Measurements from ENCODE around the gene IFNG.

Gene IFNG

DNA sequence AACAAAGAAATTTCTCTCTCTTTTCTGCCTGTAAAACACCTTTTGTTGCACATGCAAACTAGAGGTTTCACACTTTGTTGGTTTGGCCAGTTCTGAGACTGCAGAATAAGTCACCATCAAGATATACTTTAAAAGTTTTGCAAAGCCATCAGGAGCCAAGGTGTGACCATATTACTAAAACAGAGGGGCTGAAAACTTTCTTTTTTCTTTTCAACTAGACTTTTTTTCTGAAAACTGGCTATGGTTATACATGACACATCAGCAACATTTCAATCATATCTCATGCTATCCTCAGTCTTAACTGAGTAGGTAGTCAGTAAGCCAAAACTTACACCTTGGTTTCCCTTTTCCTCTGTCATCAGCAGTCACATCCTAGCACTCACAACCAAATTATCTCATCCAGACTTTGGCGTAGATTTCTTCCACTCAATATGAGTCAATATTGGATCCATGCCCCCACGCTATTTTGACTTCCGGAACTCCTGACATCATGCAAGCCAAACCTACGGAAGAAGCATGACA is 4.1 kb upstream of the IFNG start:
- no peaks in the 10 kb centered on the region for H3K4me1 ChIP-seq (ENCODE audit: control insufficient read depth in 1 of 2, insufficient read depth in 2 of 2, low read length in 2 of 2)
- no peaks in the 10 kb centered on the region for H3K9me3 ChIP-seq (ENCODE audit: control insufficient read depth in 1 of 2, low read length in 2 of 2)
- no peak overlapping the region for H3K27ac ChIP-seq (ENCODE audit: low read length)

GRCh38 chr12:68162374-68162773 is 2.8 kb upstream of the IFNG start:
- Histone ChIP-seq H3K27ac (ENCODE audit: low read length) (no peak overlapping the region), H3K4me1 (ENCODE audit: control insufficient read depth in 1 of 2, insufficient read depth in 2 of 2, low read length in 2 of 2) (no peaks in the 10 kb centered on the region), H3K4me3 (ENCODE audit: low read depth in 1 of 2, low read length in 2 of 2) (no peak overlapping the region), H3K36me3 (ENCODE audit: control insufficient read depth in 1 of 2, insufficient read depth in 2 of 2, low read length in 2 of 2) (no peaks in the 10 kb centered on the region), H3K9me3 (ENCODE audit: control insufficient read depth in 1 of 2, low read length in 2 of 2) (no peaks in the 10 kb centered on the region), H3K27me3 (ENCODE audit: low read depth, low read length) (no peaks in the 10 kb centered on the region)

More for the DNA sequence above, 4.1 kb upstream of the IFNG start:
- Histone ChIP-seq H3K36me3 (ENCODE audit: control insufficient read depth in 1 of 2, insufficient read depth in 2 of 2, low read length in 2 of 2) (no peaks in the 10 kb centered on the region), H3K27me3 (ENCODE audit: low read depth, low read length) (no peaks in the 10 kb centered on the region), H3K4me3 (ENCODE audit: low read depth in 1 of 2, low read length in 2 of 2) (no peak overlapping the region)

DNA sequence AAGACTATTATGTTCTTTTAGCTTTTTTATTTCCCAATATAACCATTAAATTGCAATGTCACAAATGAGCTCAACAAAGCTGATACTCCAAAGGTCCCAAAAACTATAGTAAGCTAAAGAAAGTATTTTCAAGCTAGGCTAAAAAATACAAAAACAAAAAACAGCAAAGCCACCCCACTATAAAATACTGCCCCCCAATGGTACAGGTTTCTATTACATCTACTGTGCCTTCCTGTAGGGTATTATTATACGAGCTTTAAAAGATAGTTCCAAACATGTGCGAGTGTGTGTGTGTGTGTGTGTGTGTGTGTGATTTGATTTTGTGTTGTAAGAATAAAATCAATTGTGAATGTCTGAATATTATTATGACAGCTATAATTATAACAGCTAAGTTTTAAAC is 1.1 kb downstream of the IFNG start:
- H3K4me1 ChIP-seq (ENCODE audit: control insufficient read depth in 1 of 2, insufficient read depth in 2 of 2, low read length in 2 of 2): no peaks in the 10 kb centered on the region

DNA sequence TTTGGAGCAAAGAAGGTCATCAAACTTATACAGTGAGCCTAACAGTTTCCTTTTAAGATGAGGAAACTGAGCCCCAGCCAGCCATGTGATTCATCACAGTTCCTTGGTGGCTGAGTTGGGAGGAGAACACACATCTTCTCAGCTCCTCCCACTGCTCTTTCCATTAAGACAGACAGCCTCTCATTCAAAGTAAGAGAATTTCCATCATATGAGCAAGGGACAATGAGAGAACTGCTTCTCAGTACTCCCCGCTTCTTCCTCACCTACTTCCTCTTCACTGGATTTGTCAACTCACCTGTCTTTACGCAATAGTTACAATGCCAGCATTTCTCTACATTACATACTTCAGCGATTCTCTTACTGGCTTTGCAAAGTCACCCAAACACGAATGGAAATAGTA is 2.2 kb downstream of the IFNG start:
- Histone ChIP-seq H3K4me1 (ENCODE audit: control insufficient read depth in 1 of 2, insufficient read depth in 2 of 2, low read length in 2 of 2) (no peaks in the 10 kb centered on the region), H3K27me3 (ENCODE audit: low read depth, low read length) (no peaks in the 10 kb centered on the region), H3K4me3 (ENCODE audit: low read depth in 1 of 2, low read length in 2 of 2) (no peak overlapping the region), H3K36me3 (ENCODE audit: control insufficient read depth in 1 of 2, insufficient read depth in 2 of 2, low read length in 2 of 2) (no peaks in the 10 kb centered on the region), H3K9me3 (ENCODE audit: control insufficient read depth in 1 of 2, low read length in 2 of 2) (no peaks in the 10 kb centered on the region), H3K27ac (ENCODE audit: low read length) (no peak overlapping the region)

More for the DNA sequence above, 1.1 kb downstream of the IFNG start:
- H3K36me3 ChIP-seq (ENCODE audit: control insufficient read depth in 1 of 2, insufficient read depth in 2 of 2, low read length in 2 of 2): no peaks in the 10 kb centered on the region
- no peaks in the 10 kb centered on the region for H3K27me3 ChIP-seq (ENCODE audit: low read depth, low read length)
- no peaks in the 10 kb centered on the region for H3K9me3 ChIP-seq (ENCODE audit: control insufficient read depth in 1 of 2, low read length in 2 of 2)
- no peak overlapping the region for H3K4me3 ChIP-seq (ENCODE audit: low read depth in 1 of 2, low read length in 2 of 2)
- no peak overlapping the region for H3K27ac ChIP-seq (ENCODE audit: low read length)

DNA sequence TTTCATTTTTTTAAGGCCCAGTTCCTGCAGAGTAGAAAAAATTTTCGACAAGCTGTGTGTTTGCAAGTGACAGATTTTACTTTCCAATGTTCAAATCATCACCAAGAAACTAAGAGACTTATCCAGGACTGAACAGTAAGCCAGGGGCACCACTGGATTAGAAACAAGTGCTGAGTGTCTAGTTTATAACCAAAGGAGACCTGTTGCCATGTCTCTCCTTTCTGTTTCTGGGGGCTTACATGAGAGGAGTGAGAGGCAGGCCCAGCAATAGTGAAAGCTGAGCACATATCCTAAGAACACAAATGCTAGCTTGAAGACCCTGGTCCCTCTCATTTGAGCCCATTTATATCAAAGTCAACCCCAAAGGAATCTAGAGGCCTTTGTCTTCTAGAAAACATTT is 2.9 kb downstream of the IFNG start:
- Histone ChIP-seq H3K9me3 (ENCODE audit: control insufficient read depth in 1 of 2, low read length in 2 of 2) (no peaks in the 10 kb centered on the region), H3K27me3 (ENCODE audit: low read depth, low read length) (no peaks in the 10 kb centered on the region), H3K4me1 (ENCODE audit: control insufficient read depth in 1 of 2, insufficient read depth in 2 of 2, low read length in 2 of 2) (no peaks in the 10 kb centered on the region), H3K27ac (ENCODE audit: low read length) (no peak overlapping the region), H3K36me3 (ENCODE audit: control insufficient read depth in 1 of 2, insufficient read depth in 2 of 2, low read length in 2 of 2) (no peaks in the 10 kb centered on the region), H3K4me3 (ENCODE audit: low read depth in 1 of 2, low read length in 2 of 2) (no peak overlapping the region)

- Histone ChIP-seq H3K27me3 (ENCODE audit: low read depth, low read length) (no peaks in the 10 kb centered on the region), H3K4me1 (ENCODE audit: control insufficient read depth in 1 of 2, insufficient read depth in 2 of 2, low read length in 2 of 2) (no peaks in the 10 kb centered on the region), H3K9me3 (ENCODE audit: control insufficient read depth in 1 of 2, low read length in 2 of 2) (no peaks in the 10 kb centered on the region), H3K4me3 (ENCODE audit: low read depth in 1 of 2, low read length in 2 of 2) (no peak overlapping the region), H3K27ac (ENCODE audit: low read length) (no peak overlapping the region), H3K36me3 (ENCODE audit: control insufficient read depth in 1 of 2, insufficient read depth in 2 of 2, low read length in 2 of 2) (no peaks in the 10 kb centered on the region)
Measured at GRCh38 chr12:68154779-68155178, 4.8 kb downstream of the IFNG start.

DNA sequence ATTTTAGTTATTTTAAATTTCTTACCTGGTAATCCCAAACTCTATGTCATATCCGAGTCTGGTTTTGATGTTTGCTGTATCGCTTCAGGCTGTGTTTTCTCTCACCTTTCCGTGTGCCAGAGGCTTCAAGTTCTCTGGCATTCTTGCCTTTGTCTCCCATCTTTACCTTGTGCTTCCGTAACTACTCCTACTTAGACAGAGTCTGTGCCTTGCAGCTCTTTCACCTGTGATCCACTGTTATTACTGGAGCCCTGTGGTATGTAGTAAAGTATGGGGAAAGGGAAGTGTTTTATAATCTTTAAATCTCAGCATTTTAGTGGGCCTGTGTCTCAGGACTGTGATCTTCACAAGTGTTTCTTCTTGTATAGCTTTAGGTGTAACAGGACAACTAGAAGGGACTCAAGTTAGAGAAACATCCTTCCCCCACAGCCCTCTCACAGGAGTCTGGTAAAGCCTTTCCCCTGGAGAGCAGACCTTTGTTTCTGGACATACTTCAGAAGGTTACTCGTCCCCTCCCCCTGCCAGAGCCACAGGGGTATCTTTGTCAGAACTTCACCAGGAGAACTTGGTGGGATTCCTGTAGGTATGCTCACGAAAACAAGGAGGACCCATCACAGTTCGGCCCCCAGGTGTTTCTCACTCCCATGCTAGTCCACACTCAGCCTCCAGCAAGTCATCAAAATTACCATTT is 11.1 kb downstream of the IFNG start:
- Histone ChIP-seq H3K27me3 (ENCODE audit: low read depth, low read length) (no peaks in the 10 kb centered on the region), H3K27ac (ENCODE audit: low read length) (no peak overlapping the region), H3K4me1 (ENCODE audit: control insufficient read depth in 1 of 2, insufficient read depth in 2 of 2, low read length in 2 of 2) (no peaks in the 10 kb centered on the region), H3K9me3 (ENCODE audit: control insufficient read depth in 1 of 2, low read length in 2 of 2) (no peaks in the 10 kb centered on the region), H3K36me3 (ENCODE audit: control insufficient read depth in 1 of 2, insufficient read depth in 2 of 2, low read length in 2 of 2) (no peaks in the 10 kb centered on the region), H3K4me3 (ENCODE audit: low read depth in 1 of 2, low read length in 2 of 2) (no peak overlapping the region)

GRCh38 chr12:68140556-68140955 is 19.0 kb downstream of the IFNG start:
- Histone ChIP-seq H3K27ac (ENCODE audit: low read length) (no peak overlapping the region), H3K27me3 (ENCODE audit: low read depth, low read length) (no peaks in the 10 kb centered on the region), H3K9me3 (ENCODE audit: control insufficient read depth in 1 of 2, low read length in 2 of 2) (no peaks in the 10 kb centered on the region), H3K4me1 (ENCODE audit: control insufficient read depth in 1 of 2, insufficient read depth in 2 of 2, low read length in 2 of 2) (no peaks in the 10 kb centered on the region), H3K36me3 (ENCODE audit: control insufficient read depth in 1 of 2, insufficient read depth in 2 of 2, low read length in 2 of 2) (no peaks in the 10 kb centered on the region), H3K4me3 (ENCODE audit: low read depth in 1 of 2, low read length in 2 of 2) (no peak overlapping the region)

GRCh38 chr12:68139941-68140340 is 19.6 kb downstream of the IFNG start:
- H3K9me3 ChIP-seq (ENCODE audit: control insufficient read depth in 1 of 2, low read length in 2 of 2): no peaks in the 10 kb centered on the region
- no peaks in the 10 kb centered on the region for H3K27me3 ChIP-seq (ENCODE audit: low read depth, low read length)
- H3K4me1 ChIP-seq (ENCODE audit: control insufficient read depth in 1 of 2, insufficient read depth in 2 of 2, low read length in 2 of 2): no peaks in the 10 kb centered on the region
- H3K36me3 ChIP-seq (ENCODE audit: control insufficient read depth in 1 of 2, insufficient read depth in 2 of 2, low read length in 2 of 2): no peaks in the 10 kb centered on the region
- H3K27ac ChIP-seq (ENCODE audit: low read length): no peak overlapping the region
- H3K4me3 ChIP-seq (ENCODE audit: low read depth in 1 of 2, low read length in 2 of 2): no peak overlapping the region

- no peak overlapping the region for H3K27ac ChIP-seq (ENCODE audit: low read length)
- H3K4me1 ChIP-seq (ENCODE audit: control insufficient read depth in 1 of 2, insufficient read depth in 2 of 2, low read length in 2 of 2): no peaks in the 10 kb centered on the region
- H3K36me3 ChIP-seq (ENCODE audit: control insufficient read depth in 1 of 2, insufficient read depth in 2 of 2, low read length in 2 of 2): no peaks in the 10 kb centered on the region
- H3K27me3 ChIP-seq (ENCODE audit: low read depth, low read length): no peaks in the 10 kb centered on the region
- H3K4me3 ChIP-seq (ENCODE audit: low read depth in 1 of 2, low read length in 2 of 2): no peak overlapping the region
- H3K9me3 ChIP-seq (ENCODE audit: control insufficient read depth in 1 of 2, low read length in 2 of 2): peaks cover 0 to 3% of the 10 kb centered on the region in 2 donors
Measured at GRCh38 chr12:68139001-68139400, 20.5 kb downstream of the IFNG start.

- Histone ChIP-seq H3K27ac (ENCODE audit: low read length) (no peak overlapping the region), H3K4me1 (ENCODE audit: control insufficient read depth in 1 of 2, insufficient read depth in 2 of 2, low read length in 2 of 2) (no peaks in the 10 kb centered on the region), H3K9me3 (ENCODE audit: control insufficient read depth in 1 of 2, low read length in 2 of 2) (peaks cover 0 to 5% of the 10 kb centered on the region in 2 donors), H3K36me3 (ENCODE audit: control insufficient read depth in 1 of 2, insufficient read depth in 2 of 2, low read length in 2 of 2) (no peaks in the 10 kb centered on the region), H3K27me3 (ENCODE audit: low read depth, low read length) (no peaks in the 10 kb centered on the region), H3K4me3 (ENCODE audit: low read depth in 1 of 2, low read length in 2 of 2) (no peak overlapping the region)
Measured at GRCh38 chr12:68138480-68138879, 21.1 kb downstream of the IFNG start.

DNA sequence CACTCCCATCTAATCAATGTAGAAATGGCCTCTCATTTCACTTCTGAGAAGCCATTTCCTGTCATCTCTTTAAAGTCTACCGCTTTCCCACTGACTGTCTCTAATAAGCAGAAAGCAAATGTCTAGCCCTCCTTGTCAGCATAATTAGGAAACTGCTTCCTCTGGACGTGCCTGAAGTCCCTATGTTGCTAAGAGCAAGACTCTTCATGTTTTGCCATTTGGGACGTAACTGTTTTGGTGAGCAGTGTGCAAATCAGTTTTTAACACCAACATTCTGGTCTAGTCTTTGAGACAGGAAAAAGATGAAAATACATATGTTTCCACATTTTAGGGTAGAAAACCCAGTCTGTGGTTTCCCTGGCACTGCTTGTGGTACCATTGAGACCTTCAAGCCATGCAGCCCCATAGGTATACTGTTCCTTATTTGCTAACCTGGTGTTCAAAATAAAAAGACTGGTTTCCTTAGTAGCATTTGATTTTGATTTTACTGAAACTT is 22.2 kb downstream of the IFNG start:
- H3K27me3 ChIP-seq (ENCODE audit: low read depth, low read length): no peaks in the 10 kb centered on the region
- H3K36me3 ChIP-seq (ENCODE audit: control insufficient read depth in 1 of 2, insufficient read depth in 2 of 2, low read length in 2 of 2): no peaks in the 10 kb centered on the region

More for the DNA sequence above, 22.2 kb downstream of the IFNG start:
- Histone ChIP-seq H3K4me1 (ENCODE audit: control insufficient read depth in 1 of 2, insufficient read depth in 2 of 2, low read length in 2 of 2) (no peaks in the 10 kb centered on the region), H3K27ac (ENCODE audit: low read length) (no peak overlapping the region), H3K9me3 (ENCODE audit: control insufficient read depth in 1 of 2, low read length in 2 of 2) (peaks cover 0 to 12% of the 10 kb centered on the region in 2 donors), H3K4me3 (ENCODE audit: low read depth in 1 of 2, low read length in 2 of 2) (no peak overlapping the region)
